ES-I3 (cell line): ENCODE measurements around the gene MVK.

ENCODE experiments used
- H3K36me3 ChIP-seq: 2 replicates; pipeline ENCODE4 v1.6.1; 2013; ENCODE audit warnings: mild to moderate bottlenecking, low read length, control low read depth, moderate library complexity; ENCODE audit not compliant: insufficient read depth
- H3K4me1 ChIP-seq: 2 replicates; pipeline ENCODE4 v1.6.1; 2013; ENCODE audit warnings: mild to moderate bottlenecking, control low read depth, low read length; ENCODE audit not compliant: insufficient read depth
- H3K9ac ChIP-seq: 2 replicates; pipeline ENCODE4 v1.6.1; 2013; ENCODE audit warnings: low read depth, mild to moderate bottlenecking, low read length, moderate library complexity
- H3K9me3 ChIP-seq: 2 replicates; pipeline ENCODE4 v1.6.1; 2013; ENCODE audit warnings: mild to moderate bottlenecking, low read length, moderate library complexity; ENCODE audit not compliant: control insufficient read depth, insufficient read depth

The MVK gene

GRCh38 chr12:109566424-109566823, 7.2 kb upstream of the MVK start:
- Histone ChIP-seq H3K9ac (no peak overlapping the region), H3K9me3 (no peaks in the 10 kb centered on the region), H3K4me1 (no peaks in the 10 kb centered on the region), H3K36me3 (0 out of 2 replicates have a peak, but pooled peaks cover 4% of the 10 kb centered on the region)

DNA sequence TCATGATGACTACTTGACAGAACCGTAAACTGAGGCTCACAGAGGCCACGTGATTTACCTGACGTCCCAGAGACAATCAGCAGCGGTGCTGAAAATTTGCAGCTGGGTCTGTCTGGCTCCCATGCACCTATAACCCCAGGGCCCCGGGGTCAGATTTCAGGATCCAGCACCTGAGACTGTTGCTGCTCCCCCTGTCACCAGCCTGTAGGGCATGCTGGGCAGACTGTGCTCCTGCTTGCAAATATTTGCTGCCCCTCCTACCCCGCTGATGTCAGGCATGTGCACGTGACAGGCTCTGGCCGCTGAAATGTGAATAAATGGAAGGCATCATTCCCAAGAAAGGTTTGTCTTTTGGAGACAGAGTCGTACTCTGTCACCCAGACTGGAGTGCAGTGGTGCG, 6.3 kb upstream of the MVK start:
- H3K9ac ChIP-seq, result no peak overlapping the region
- 0 out of 2 replicates have a peak, but pooled peaks cover 4% of the 10 kb centered on the region for H3K36me3 ChIP-seq
- no peaks in the 10 kb centered on the region for H3K4me1 ChIP-seq
- no peaks in the 10 kb centered on the region for H3K9me3 ChIP-seq

- no peaks in the 10 kb centered on the region for H3K4me1 ChIP-seq
- H3K9me3 ChIP-seq, result no peaks in the 10 kb centered on the region
- no peak overlapping the region for H3K9ac ChIP-seq
- H3K36me3 ChIP-seq, result 0 out of 2 replicates have a peak, but pooled peaks cover 4% of the 10 kb centered on the region
These were observed 5.6 kb upstream of the MVK start for GRCh38 chr12:109567967-109568366.

- H3K36me3 ChIP-seq, result 0 out of 2 replicates have a peak, but pooled peaks cover 4% of the 10 kb centered on the region
- no peaks in the 10 kb centered on the region for H3K4me1 ChIP-seq
- H3K9me3 ChIP-seq, result no peaks in the 10 kb centered on the region
- no peak overlapping the region for H3K9ac ChIP-seq
These were observed 5.1 kb upstream of the MVK start for GRCh38 chr12:109568486-109568885.

GRCh38 chr12:109571773-109572505, 1.7 kb upstream of the MVK start:
- Histone ChIP-seq H3K4me1 (no peaks in the 10 kb centered on the region; the same call in 1 of the 2 replicates), H3K9me3 (no peaks in the 10 kb centered on the region), H3K9ac (no peak overlapping the region), H3K36me3 (0 out of 2 replicates have a peak, but pooled peaks cover 4% of the 10 kb centered on the region)

- peak overlapping the region; percentile 59; the same call in 1 of the 2 replicates for H3K9ac ChIP-seq
- H3K36me3 ChIP-seq, result 0 out of 2 replicates have a peak, but pooled peaks cover 4% of the 10 kb centered on the region
- H3K4me1 ChIP-seq, result no peaks in the 10 kb centered on the region; the same call in 1 of the 2 replicates
- H3K9me3 ChIP-seq, result no peaks in the 10 kb centered on the region
These were observed 1.1 kb upstream of the MVK start for GRCh38 chr12:109572506-109572845.

GRCh38 chr12:109573914-109574244, 285 bp downstream of the MVK start:
- peak overlapping the region; percentile 79 for H3K9ac ChIP-seq
- H3K4me1 ChIP-seq, result no peaks in the 10 kb centered on the region; the same call in 1 of the 2 replicates

GRCh38 chr12:109575683-109576082, 2.1 kb downstream of the MVK start:
- H3K9ac ChIP-seq, result no peak overlapping the region
- H3K9me3 ChIP-seq, result no peaks in the 10 kb centered on the region
- peaks cover 6% of the 10 kb centered on the region; the same call in 1 of the 2 replicates for H3K36me3 ChIP-seq
- no peaks in the 10 kb centered on the region; the same call in 1 of the 2 replicates for H3K4me1 ChIP-seq

More at GRCh38 chr12:109573914-109574244, 285 bp downstream of the MVK start:
- Histone ChIP-seq H3K36me3 (peaks cover 10% of the 10 kb centered on the region; the same call in 1 of the 2 replicates), H3K9me3 (no peaks in the 10 kb centered on the region)

- Histone ChIP-seq H3K4me1 (no peaks in the 10 kb centered on the region; the same call in 1 of the 2 replicates), H3K9ac (no peak overlapping the region), H3K36me3 (peaks cover 6% of the 10 kb centered on the region), H3K9me3 (no peaks in the 10 kb centered on the region)
These were observed 3.7 kb downstream of the MVK start for GRCh38 chr12:109577311-109577710.

DNA sequence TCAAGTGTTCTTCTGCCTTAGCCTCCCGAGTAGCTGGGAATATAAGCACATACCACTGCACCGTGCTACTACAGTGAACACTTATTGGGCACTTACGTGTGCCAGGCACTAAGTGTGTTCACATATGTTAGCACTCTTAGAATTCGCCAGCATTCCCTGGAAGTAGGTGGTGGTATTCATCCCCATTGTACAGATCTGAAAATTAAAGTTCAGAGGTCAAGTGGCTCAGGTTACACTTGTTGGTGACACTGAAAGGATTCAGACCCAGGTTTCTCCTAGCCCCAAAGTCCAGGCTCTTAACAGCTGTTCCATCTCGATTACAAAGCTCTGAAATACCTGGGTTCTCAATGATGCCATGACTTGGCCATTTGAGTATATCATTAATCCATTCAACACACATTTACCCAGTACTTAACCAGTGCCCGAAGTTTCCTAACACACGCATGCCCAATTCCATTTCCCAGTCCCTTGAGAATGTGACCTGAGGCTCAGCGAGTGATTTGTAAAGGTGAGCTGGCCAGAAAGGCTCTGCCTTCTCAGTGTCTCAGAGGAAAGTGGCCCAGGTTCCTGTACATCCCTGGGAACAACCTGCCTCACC, 4.8 kb downstream of the MVK start:
- H3K36me3 ChIP-seq, result peaks cover 6% of the 10 kb centered on the region
- H3K9me3 ChIP-seq, result no peaks in the 10 kb centered on the region
- no peaks in the 10 kb centered on the region; the same call in 1 of the 2 replicates for H3K4me1 ChIP-seq

DNA sequence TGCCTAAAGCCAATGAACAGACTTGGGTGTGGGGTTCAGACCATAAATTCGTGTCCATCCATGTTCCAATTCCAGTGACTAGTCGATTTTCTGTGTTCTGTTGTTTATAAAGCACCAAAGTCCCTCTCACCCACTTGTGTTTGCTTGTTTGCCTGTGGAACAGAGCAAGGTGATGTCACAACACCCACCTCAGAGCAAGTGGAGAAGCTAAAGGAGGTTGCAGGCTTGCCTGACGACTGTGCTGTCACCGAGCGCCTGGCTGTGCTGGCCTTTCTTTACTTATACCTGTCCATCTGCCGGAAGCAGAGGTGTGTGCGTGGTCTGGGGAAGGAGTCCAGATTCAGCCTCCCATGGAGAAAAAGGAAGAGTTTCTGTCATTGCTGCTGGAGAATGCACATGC, 6.0 kb downstream of the MVK start:
- Histone ChIP-seq H3K9me3 (no peaks in the 10 kb centered on the region), H3K36me3 (peaks cover 6% of the 10 kb centered on the region), H3K9ac (no peak overlapping the region), H3K4me1 (no peaks in the 10 kb centered on the region; the same call in 1 of the 2 replicates)

More for the DNA sequence above, 4.8 kb downstream of the MVK start:
- H3K9ac ChIP-seq, result no peak overlapping the region

DNA sequence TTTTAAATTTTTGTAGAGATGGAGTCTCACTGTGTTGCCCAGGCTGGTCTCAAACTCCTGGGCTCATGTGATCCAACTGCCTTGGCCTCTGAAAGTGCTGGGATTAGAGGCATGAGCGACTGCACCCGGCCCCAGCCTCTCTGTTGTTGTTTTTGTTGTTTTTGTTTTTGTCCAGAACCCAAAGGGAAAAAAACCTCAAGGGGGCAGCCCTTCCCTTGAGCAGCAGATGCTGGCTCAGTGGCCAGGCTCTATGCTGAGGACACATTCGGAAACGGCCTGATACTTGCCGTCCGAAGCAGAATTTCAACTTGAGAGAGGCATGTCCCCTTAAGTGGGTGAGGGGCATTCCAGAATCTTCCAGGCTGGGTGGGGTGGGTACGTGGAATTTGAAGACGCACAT, 6.7 kb downstream of the MVK start:
- H3K9me3 ChIP-seq, result no peaks in the 10 kb centered on the region
- no peaks in the 10 kb centered on the region for H3K4me1 ChIP-seq
- H3K36me3 ChIP-seq, result peaks cover 6% of the 10 kb centered on the region
- no peak overlapping the region for H3K9ac ChIP-seq

GRCh38 chr12:109580684-109581333, 7.2 kb downstream of the MVK start:
- Histone ChIP-seq H3K9ac (no peak overlapping the region), H3K9me3 (no peaks in the 10 kb centered on the region), H3K36me3 (peaks cover 6% of the 10 kb centered on the region), H3K4me1 (no peaks in the 10 kb centered on the region)

GRCh38 chr12:109581334-109581691, 7.7 kb downstream of the MVK start:
- H3K4me1 ChIP-seq, result no peaks in the 10 kb centered on the region

More at GRCh38 chr12:109581334-109581691, 7.7 kb downstream of the MVK start:
- H3K36me3 ChIP-seq, result peaks cover 6% of the 10 kb centered on the region
- H3K9me3 ChIP-seq, result no peaks in the 10 kb centered on the region
- no peak overlapping the region for H3K9ac ChIP-seq
